Transverse colon (tissue), 4 donors: ENCODE measurements around the gene ESYT3.

ENCODE experiments used
- EP300 ChIP-seq: sonication (generic); formaldehyde crosslinking; IDR thresholded peaks from one replicate; pipeline ENCODE4 v1.6.1; 2017; ENCODE audit warnings: antibody characterized with exemption, low read depth
- POLR2A ChIP-seq: fragments of 450-650 bp; IDR thresholded peaks from one replicate; pipeline ENCODE4 v1.6.1; 2016; ENCODE audit warnings: antibody characterized with exemption, mild to moderate bottlenecking, moderate library complexity
- POLR2AphosphoS5 ChIP-seq, 3 donors: sonication (generic); formaldehyde crosslinking; IDR thresholded peaks; one replicate each; pipeline ENCODE4 v1.6.1; 2016; ENCODE audit warnings: antibody characterized with exemption in 3 of 3
- TF ChIP-seq, protein P1 (sequence below), 5 experiments: fragments of 200-600 bp in 3 of 5; fragments of 450-650 bp in 2 of 5; sonication (generic) in 3 of 5; IDR thresholded peaks; 1 replicate in 2 of 5; 2 replicates in 3 of 5; pipeline ENCODE4 v1.5.1; 2016 to 2017; ENCODE audit warnings: antibody characterized with exemption in 5 of 5, inconsistent platforms in 3 of 5, mild to moderate bottlenecking in 2 of 5, moderate library complexity in 1 of 5

DNA sequence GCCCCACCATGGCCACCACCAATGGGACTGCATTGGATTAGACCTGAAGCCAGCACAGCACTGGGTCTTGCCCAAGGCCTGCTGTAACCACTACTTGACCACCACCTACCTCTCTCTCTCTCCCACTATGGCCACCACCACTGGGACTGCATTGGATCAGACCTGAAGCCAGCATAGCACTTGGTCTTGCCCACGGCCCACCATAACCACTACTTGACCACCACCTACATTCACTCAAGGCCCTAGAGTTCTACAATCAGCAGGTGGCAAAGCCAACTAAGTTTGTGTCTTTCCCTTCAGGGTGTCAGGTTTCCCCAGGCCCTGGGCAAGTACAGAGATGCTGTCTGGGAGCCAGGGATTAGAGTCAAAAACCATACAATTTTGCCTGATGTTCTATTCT lies 57.6 kb downstream of the ESYT3 start:
- TF ChIP-seq POLR2A, result no peak
- TF ChIP-seq, protein P1, sequence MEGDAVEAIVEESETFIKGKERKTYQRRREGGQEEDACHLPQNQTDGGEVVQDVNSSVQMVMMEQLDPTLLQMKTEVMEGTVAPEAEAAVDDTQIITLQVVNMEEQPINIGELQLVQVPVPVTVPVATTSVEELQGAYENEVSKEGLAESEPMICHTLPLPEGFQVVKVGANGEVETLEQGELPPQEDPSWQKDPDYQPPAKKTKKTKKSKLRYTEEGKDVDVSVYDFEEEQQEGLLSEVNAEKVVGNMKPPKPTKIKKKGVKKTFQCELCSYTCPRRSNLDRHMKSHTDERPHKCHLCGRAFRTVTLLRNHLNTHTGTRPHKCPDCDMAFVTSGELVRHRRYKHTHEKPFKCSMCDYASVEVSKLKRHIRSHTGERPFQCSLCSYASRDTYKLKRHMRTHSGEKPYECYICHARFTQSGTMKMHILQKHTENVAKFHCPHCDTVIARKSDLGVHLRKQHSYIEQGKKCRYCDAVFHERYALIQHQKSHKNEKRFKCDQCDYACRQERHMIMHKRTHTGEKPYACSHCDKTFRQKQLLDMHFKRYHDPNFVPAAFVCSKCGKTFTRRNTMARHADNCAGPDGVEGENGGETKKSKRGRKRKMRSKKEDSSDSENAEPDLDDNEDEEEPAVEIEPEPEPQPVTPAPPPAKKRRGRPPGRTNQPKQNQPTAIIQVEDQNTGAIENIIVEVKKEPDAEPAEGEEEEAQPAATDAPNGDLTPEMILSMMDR (IDR thresholded peaks at IDR 0.05), result no peak
- TF ChIP-seq POLR2AphosphoS5 (IDR thresholded peaks at IDR 0.05), result no peak
- no peak for TF ChIP-seq EP300
